Measurements from ENCODE around the gene NDUFS8. TPM values are rescaled to one million over a fixed set of nuclear protein-coding genes. Genes with fewer than 3 reads are reported as not detected.
A peak's percentile ranks its signal among the peaks of the same experiment; 100 is the strongest.

NDUFS8 gene
- total and polyA plus RNA-seq, 10 of the 15 experiments (the other 5 are each of a cell fraction or from before 2014, with no cell fraction given) = 17.6 to 308 (median 120) TPM

DNA sequence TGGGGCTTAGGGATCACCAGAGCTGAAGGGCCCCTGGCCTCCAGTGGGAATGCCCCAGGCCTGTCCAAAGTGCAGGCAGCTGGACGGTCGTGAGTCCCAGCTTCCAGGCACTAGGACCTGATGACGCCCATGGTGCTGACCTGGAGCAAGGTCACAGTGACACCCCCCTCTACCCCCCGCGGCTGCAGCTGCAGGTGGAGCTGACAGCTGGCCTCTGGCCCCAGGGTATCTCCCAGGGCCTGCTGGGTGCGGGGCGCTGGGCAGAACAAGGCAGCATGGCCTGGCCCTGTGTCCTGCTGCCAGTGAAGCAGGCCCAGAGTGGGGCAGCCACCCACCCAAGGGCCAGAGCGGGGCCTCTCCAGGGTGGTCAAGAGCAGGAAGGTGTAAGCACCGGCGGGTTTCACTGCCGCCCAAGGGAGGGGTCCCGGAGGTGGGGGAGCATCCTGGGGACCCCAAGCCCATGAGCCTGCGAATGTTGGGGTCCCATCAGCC lies 7.8 kb downstream of the NDUFS8 start (continued):
- TF ChIP-seq, protein P1, sequence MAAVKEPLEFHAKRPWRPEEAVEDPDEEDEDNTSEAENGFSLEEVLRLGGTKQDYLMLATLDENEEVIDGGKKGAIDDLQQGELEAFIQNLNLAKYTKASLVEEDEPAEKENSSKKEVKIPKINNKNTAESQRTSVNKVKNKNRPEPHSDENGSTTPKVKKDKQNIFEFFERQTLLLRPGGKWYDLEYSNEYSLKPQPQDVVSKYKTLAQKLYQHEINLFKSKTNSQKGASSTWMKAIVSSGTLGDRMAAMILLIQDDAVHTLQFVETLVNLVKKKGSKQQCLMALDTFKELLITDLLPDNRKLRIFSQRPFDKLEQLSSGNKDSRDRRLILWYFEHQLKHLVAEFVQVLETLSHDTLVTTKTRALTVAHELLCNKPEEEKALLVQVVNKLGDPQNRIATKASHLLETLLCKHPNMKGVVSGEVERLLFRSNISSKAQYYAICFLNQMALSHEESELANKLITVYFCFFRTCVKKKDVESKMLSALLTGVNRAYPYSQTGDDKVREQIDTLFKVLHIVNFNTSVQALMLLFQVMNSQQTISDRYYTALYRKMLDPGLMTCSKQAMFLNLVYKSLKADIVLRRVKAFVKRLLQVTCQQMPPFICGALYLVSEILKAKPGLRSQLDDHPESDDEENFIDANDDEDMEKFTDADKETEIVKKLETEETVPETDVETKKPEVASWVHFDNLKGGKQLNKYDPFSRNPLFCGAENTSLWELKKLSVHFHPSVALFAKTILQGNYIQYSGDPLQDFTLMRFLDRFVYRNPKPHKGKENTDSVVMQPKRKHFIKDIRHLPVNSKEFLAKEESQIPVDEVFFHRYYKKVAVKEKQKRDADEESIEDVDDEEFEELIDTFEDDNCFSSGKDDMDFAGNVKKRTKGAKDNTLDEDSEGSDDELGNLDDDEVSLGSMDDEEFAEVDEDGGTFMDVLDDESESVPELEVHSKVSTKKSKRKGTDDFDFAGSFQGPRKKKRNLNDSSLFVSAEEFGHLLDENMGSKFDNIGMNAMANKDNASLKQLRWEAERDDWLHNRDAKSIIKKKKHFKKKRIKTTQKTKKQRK (IDR thresholded peaks at IDR 0.05; ENCODE audit: low read depth, low read length) = no peak
- TF ChIP-seq EED (IDR thresholded peaks at IDR 0.05; ENCODE audit: low read depth) = no peak; the same call in 1 of the 2 replicates

DNA sequence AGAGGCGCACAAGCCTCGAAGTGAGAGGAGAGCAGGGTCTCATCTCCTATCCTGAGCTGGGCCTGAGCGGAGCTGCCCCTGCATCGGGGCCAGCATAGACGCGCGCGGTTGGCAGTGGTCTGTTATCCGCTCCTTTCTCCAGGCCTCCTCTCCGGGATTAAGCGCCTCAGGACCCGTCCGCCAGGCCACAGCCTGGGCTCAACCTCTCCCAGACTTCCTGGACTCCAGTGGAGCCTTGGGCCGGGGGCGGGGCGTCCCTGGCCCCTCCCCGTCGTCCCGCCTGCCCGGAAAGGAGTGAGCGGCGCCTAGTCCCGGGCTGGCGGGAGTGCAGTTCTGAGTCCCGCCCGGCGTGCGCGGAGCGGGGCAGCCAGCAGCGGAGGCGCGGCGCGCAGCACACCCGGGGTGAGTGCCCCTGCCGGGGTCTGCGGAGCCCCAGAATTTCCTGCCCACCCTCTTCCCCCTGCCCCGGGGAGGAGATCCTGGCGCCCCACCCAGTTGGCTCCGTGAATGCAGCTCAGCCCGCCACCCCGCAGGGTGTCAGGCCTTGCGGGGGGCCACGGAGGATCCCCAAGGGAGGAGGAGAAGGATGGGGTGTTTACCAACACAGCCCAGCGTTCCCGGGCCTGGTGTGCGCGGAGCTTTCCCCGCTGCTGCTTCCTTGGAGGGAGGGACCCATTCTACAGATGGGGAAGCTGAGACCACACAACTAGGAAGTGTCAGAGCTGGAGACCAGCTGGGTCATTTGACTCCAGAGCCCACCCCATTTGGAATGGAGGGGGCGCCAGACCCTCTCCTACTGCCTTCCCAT lies 8.4 kb downstream of the NDUFS8 start, which contains the start of gene TCIRG1:
TSS of gene TCIRG1 (plus strand) at position 308 of the 808 bp plus-strand sequence. CDS start 2,247 bp downstream, outside the sequence.
- TSS peak; percentile 42 for BruUV-seq (replicated peaks)
- H3K27me3 ChIP-seq (replicated peaks in 1 of 2; ENCODE audit: control insufficient read depth in 2 of 2, insufficient read depth in 2 of 2, low read length in 1 of 2) = no peaks in the 10 kb centered on the region
- peak within 1 kb of the TSS; percentile 85 for H3K4me2 ChIP-seq (ENCODE audit: control insufficient read depth, insufficient read depth)
- ATAC-seq (peak; percentile 78), DNase-seq (ENCODE audit: low read depth, low spot score) (peak; percentile 15), FAIRE-seq (no peak)
- ChIA-PET SMC1A (ENCODE audit: uncharacterized antibody, unreplicated experiment) (interaction anchor here (0.6 to 3.0 kb wide), 7 partner anchors 8 to 165 kb away, joined by 3 to 19 read pairs (median 3); partner anchors contain the start of gene NDUFS8), CTCF (interaction anchor here (0.8 to 2.2 kb wide), 4 partner anchors 30 to 171 kb away, joined by 3 to 7 read pairs (median 4); no protein-coding TSS in a partner anchor), RAD21 (ENCODE audit: unreplicated experiment) (interaction anchor here (1.1 to 4.3 kb wide), 3 partner anchors 80 to 170 kb away, joined by 3 to 23 read pairs (median 4); no protein-coding TSS in a partner anchor), POLR2A (interaction anchor here (0.6 to 3.4 kb wide), 13 partner anchors 8 to 1771 kb away, joined by 3 to 21 read pairs (median 3); partner anchors contain the start of genes C11orf24, NDUFS8 and UNC93B1)
- WGBS (ENCODE audit: insufficient coverage, insufficient replicate concordance, low lambda C conversion rate, missing lambda C conversion rate) = 1% methylated on average over 38 of the region's 51 CpGs
- no peaks in the 10 kb centered on the region; the same call in 1 of the 2 replicates for H4K20me1 ChIP-seq (ENCODE audit: control insufficient read depth, insufficient read depth)
- peak within 1 kb of the TSS; percentile 79 for H3K9ac ChIP-seq (ENCODE audit: control insufficient read depth, insufficient read depth, low read length)
- peak within 1 kb of the TSS; percentile 91 for H3K27ac ChIP-seq (ENCODE audit: control insufficient read depth, insufficient read depth)
- H3K79me2 ChIP-seq (ENCODE audit: control insufficient read depth, insufficient read depth, low read length) = peaks cover 46% of the 10 kb centered on the region
- H3K9me3 ChIP-seq (replicated peaks; ENCODE audit: control insufficient read depth, insufficient read depth, low read length) = no peaks in the 10 kb centered on the region
- H2AFZ ChIP-seq (ENCODE audit: control insufficient read depth, low read depth, low read length) = peak within 1 kb of the TSS; percentile 69
- intact Hi-C loops (cut with micrococcal nuclease; ENCODE audit: unreplicated experiment) = loop anchor here (5.0 kb wide), 1 partner anchor 37 kb away; the partner anchor contains the start of gene UNC93B1
- peaks cover 13% of the 10 kb centered on the region for H3K4me1 ChIP-seq (ENCODE audit: control insufficient read depth, insufficient read depth, low read length)
- peak within 1 kb of the TSS; percentile 99 for H3K4me3 ChIP-seq
- in situ Hi-C loops (cut with MboI) = no loop called here
- H3K36me3 ChIP-seq (ENCODE audit: control insufficient read depth in 2 of 2, insufficient read depth in 2 of 2, low read length in 1 of 2) = peaks cover 11 to 13% of the 10 kb centered on the region in 2 experiments; a peak in 3 of 4 replicates
- TF ChIP-seq ZNF217 (IDR thresholded peaks at IDR 0.05) (peak; percentile 93), POLR2A (IDR thresholded peaks at IDR 0.05; ENCODE audit: low read depth, low read length) (peak; percentile 91), EZH2 (IDR thresholded peaks at IDR 0.05; ENCODE audit: borderline replicate concordance, control insufficient read depth, low read depth, low read length) (no peak), DPF2 (IDR thresholded peaks at IDR 0.05) (peak; percentile 64; the same call in 1 of the 2 replicates), KAT2A (conservative IDR thresholded peaks at IDR 0.05; ENCODE audit: control insufficient read depth, low read depth, low read length) (no peak), ZSCAN29 (IDR thresholded peaks at IDR 0.05) (peak; percentile 70; the same call in 1 of the 2 replicates), LARP7 (IDR thresholded peaks at IDR 0.05) (peak; percentile 41; the same call in 1 of the 2 replicates), RUNX3 (IDR thresholded peaks at IDR 0.05; ENCODE audit: low read length) (peak; percentile 46)
- TF ChIP-seq, protein P2, sequence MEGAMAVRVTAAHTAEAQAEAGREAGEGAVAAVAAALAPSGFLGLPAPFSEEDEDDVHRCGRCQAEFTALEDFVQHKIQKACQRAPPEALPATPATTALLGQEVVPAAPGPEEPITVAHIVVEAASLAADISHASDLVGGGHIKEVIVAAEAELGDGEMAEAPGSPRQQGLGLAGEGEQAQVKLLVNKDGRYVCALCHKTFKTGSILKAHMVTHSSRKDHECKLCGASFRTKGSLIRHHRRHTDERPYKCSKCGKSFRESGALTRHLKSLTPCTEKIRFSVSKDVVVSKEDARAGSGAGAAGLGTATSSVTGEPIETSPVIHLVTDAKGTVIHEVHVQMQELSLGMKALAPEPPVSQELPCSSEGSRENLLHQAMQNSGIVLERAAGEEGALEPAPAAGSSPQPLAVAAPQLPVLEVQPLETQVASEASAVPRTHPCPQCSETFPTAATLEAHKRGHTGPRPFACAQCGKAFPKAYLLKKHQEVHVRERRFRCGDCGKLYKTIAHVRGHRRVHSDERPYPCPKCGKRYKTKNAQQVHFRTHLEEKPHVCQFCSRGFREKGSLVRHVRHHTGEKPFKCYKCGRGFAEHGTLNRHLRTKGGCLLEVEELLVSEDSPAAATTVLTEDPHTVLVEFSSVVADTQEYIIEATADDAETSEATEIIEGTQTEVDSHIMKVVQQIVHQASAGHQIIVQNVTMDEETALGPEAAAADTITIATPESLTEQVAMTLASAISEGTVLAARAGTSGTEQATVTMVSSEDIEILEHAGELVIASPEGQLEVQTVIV (IDR thresholded peaks at IDR 0.05; ENCODE audit: borderline replicate concordance, partially characterized antibody) = no peak
- TF ChIP-seq, protein P3, sequence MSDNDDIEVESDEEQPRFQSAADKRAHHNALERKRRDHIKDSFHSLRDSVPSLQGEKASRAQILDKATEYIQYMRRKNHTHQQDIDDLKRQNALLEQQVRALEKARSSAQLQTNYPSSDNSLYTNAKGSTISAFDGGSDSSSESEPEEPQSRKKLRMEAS (IDR thresholded peaks at IDR 0.05; ENCODE audit: low read depth, low read length) = 0 out of 2 replicates have a peak, but pooled peaks have one; percentile 36
- TF ChIP-seq, protein P4, sequence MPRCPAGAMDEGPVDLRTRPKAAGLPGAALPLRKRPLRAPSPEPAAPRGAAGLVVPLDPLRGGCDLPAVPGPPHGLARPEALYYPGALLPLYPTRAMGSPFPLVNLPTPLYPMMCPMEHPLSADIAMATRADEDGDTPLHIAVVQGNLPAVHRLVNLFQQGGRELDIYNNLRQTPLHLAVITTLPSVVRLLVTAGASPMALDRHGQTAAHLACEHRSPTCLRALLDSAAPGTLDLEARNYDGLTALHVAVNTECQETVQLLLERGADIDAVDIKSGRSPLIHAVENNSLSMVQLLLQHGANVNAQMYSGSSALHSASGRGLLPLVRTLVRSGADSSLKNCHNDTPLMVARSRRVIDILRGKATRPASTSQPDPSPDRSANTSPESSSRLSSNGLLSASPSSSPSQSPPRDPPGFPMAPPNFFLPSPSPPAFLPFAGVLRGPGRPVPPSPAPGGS (IDR thresholded peaks at IDR 0.05; ENCODE audit: borderline replicate concordance, insufficient read depth, low read depth, low read length, poor library complexity, severe bottlenecking) = peak; percentile 14

Measured in GM12878 (cell line).